ENCODE measurements around the gene CADPS2.

DNA sequence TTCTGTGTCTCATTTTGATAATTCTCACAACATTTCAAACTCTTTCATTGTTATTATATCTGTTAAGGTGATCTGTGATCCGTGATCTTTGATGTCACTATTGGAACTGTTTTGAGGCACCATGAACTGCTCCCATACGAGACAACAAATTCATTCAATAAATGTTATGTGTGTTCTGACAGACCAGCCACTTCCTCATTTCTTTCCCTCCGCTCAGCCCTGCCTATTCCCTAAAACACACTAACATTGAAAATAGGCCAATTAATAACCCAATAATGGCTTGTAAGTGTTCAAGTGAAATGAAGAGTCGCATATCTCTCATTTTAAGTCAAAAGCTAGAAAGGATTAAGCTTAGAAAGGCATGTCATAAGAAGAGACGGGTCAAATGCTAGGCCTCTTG, 232.6 kb downstream of the CADPS2 start:
- TF ChIP-seq CTCF (conservative IDR thresholded peaks at IDR 0.05 in 1 of 2, IDR thresholded peaks at IDR 0.05 in 1 of 2; ENCODE audit: extremely low read depth in 1 of 2, insufficient read depth in 1 of 2, low read depth in 1 of 2, low read length in 2 of 2) (no peak), EZH2 (IDR thresholded peaks at IDR 0.05; ENCODE audit: borderline replicate concordance, low read length) (no peak)
